ENCODE measurements around the gene MPDU1. TPM values are rescaled to one million over a fixed set of nuclear protein-coding genes. Genes with fewer than 3 reads are reported as not detected.

Gene MPDU1
- total RNA-seq, 2 experiments from 2014 or later: 21.3 to 34.5 TPM

- peak overlapping the region; percentile 88 for H3K4me2 ChIP-seq (ENCODE audit: low read length)
- H3K9me3 ChIP-seq (ENCODE audit: low read length): no peaks in the 10 kb centered on the region
- peak overlapping the region; percentile 94 for H3K27ac ChIP-seq (ENCODE audit: low read depth, low read length, poor library complexity, severe bottlenecking)
- TF ChIP-seq CTCF (conservative IDR thresholded peaks at IDR 0.05; ENCODE audit: low read length) (no peak), EZH2phosphoT487 (IDR thresholded peaks at IDR 0.05; ENCODE audit: borderline replicate concordance, low read depth, low read length) (no peak)
- DNase-seq (ENCODE audit: low spot score): peak; percentile 92
- H2AFZ ChIP-seq (ENCODE audit: low read length): no peak overlapping the region
- ChIA-PET CTCF (ENCODE audit: unreplicated experiment) (no interaction called here), POLR2A (interaction anchor here (0.6 to 1.2 kb wide), 4 partner anchors 10 to 13 kb away, joined by 3 to 5 read pairs (median 3); partner anchors contain the start of gene MPDU1)
- H3K9me2 ChIP-seq (ENCODE audit: insufficient read depth, low read length): no peaks in the 10 kb centered on the region
- H3K4me3 ChIP-seq (ENCODE audit: low read depth, low read length, poor library complexity, severe bottlenecking): peak overlapping the region; percentile 99
- peaks cover 33% of the 10 kb centered on the region for H4K20me1 ChIP-seq (ENCODE audit: insufficient read depth, low read length)
- H3K79me2 ChIP-seq (ENCODE audit: insufficient read depth, low read depth, low read length): peaks cover 46% of the 10 kb centered on the region
- BruUV-seq (replicated peaks): no TSS peak
- intact Hi-C loops (cut with micrococcal nuclease; ENCODE audit: unreplicated experiment): loop anchor here (1.0 to 5.0 kb wide), 4 partner anchors 41 to 331 kb away; partner anchors contain the start of genes FXR2, GABARAP, TP53 and WRAP53
- peaks cover 91% of the 10 kb centered on the region for H3K36me3 ChIP-seq (ENCODE audit: insufficient read depth, low read length)
- H3K4me1 ChIP-seq (ENCODE audit: insufficient read depth, low read length, poor library complexity, severe bottlenecking): peaks cover 54% of the 10 kb centered on the region
These were observed 10.2 kb upstream of the MPDU1 start for GRCh38 chr17:7573324-7574080.

- CTCF ChIA-PET (ENCODE audit: unreplicated experiment): no interaction called here
- Histone ChIP-seq H3K4me1 (ENCODE audit: insufficient read depth, low read length, poor library complexity, severe bottlenecking) (peaks cover 63% of the 10 kb centered on the region), H3K27ac (ENCODE audit: low read depth, low read length, poor library complexity, severe bottlenecking) (peak overlapping the region; percentile 94), H3K36me3 (ENCODE audit: insufficient read depth, low read length) (peaks cover 92% of the 10 kb centered on the region), H3K9me3 (ENCODE audit: low read length) (no peaks in the 10 kb centered on the region), H4K20me1 (ENCODE audit: insufficient read depth, low read length) (peaks cover 33% of the 10 kb centered on the region), H3K79me2 (ENCODE audit: insufficient read depth, low read depth, low read length) (peaks cover 46% of the 10 kb centered on the region), H2AFZ (ENCODE audit: low read length) (no peak overlapping the region), H3K4me3 (ENCODE audit: low read depth, low read length, poor library complexity, severe bottlenecking) (peak overlapping the region; percentile 99), H3K9me2 (ENCODE audit: insufficient read depth, low read length) (no peaks in the 10 kb centered on the region), H3K4me2 (ENCODE audit: low read length) (peak overlapping the region; percentile 88)
- no TSS peak for BruUV-seq (replicated peaks)
- POLR2A ChIA-PET: interaction anchor here (0.6 to 1.2 kb wide), 3 partner anchors 9 to 13 kb away, joined by 3 to 5 read pairs (median 3); partner anchors contain the start of gene MPDU1
- no peak for TF ChIP-seq EZH2phosphoT487 (IDR thresholded peaks at IDR 0.05; ENCODE audit: borderline replicate concordance, low read depth, low read length)
- DNase-seq (ENCODE audit: low spot score): no peak
- intact Hi-C loops (cut with micrococcal nuclease; ENCODE audit: unreplicated experiment): loop anchor here (5.0 kb wide), 3 partner anchors 113 to 332 kb away; partner anchors contain the start of genes GABARAP, TP53 and WRAP53
These were observed 9.3 kb upstream of the MPDU1 start for GRCh38 chr17:7574176-7574953.

- Histone ChIP-seq H3K4me2 (ENCODE audit: low read length) (peak overlapping the region; percentile 88), H3K4me1 (ENCODE audit: insufficient read depth, low read length, poor library complexity, severe bottlenecking) (peaks cover 68% of the 10 kb centered on the region), H4K20me1 (ENCODE audit: insufficient read depth, low read length) (peaks cover 33% of the 10 kb centered on the region), H3K79me2 (ENCODE audit: insufficient read depth, low read depth, low read length) (peaks cover 46% of the 10 kb centered on the region), H3K9me3 (ENCODE audit: low read length) (no peaks in the 10 kb centered on the region), H3K4me3 (ENCODE audit: low read depth, low read length, poor library complexity, severe bottlenecking) (peak overlapping the region; percentile 99), H3K9me2 (ENCODE audit: insufficient read depth, low read length) (no peaks in the 10 kb centered on the region), H2AFZ (ENCODE audit: low read length) (no peak overlapping the region), H3K36me3 (ENCODE audit: insufficient read depth, low read length) (peaks cover 90% of the 10 kb centered on the region), H3K27ac (ENCODE audit: low read depth, low read length, poor library complexity, severe bottlenecking) (peak overlapping the region; percentile 94)
- no peak for TF ChIP-seq CTCF (conservative IDR thresholded peaks at IDR 0.05; ENCODE audit: low read length)
- TF ChIP-seq EZH2phosphoT487 (IDR thresholded peaks at IDR 0.05; ENCODE audit: borderline replicate concordance, low read depth, low read length): no peak
- DNase-seq (ENCODE audit: low spot score): no peak
- ChIA-PET POLR2A (interaction anchor here (0.6 kb wide), 1 partner anchor 218 kb away, joined by 3 read pairs; no protein-coding TSS in a partner anchor), CTCF (ENCODE audit: unreplicated experiment) (no interaction called here)
- intact Hi-C loops (cut with micrococcal nuclease; ENCODE audit: unreplicated experiment): no loop called here
- BruUV-seq (replicated peaks): no TSS peak
These were observed 8.2 kb upstream of the MPDU1 start for GRCh38 chr17:7575481-7575883.
